Body of pancreas (tissue), 4 donors: ENCODE data around the gene DLG2.

Experiments used
- CTCF ChIP-seq, 7 experiments: fragments of 450-650 bp in 4 of 7; fragments of 200-600 bp in 3 of 7; sonication (generic) in 3 of 7; IDR thresholded peaks; one replicate each; pipeline ENCODE4 v1.5.1; 2016 to 2019; ENCODE audit warnings: antibody characterized with exemption in 7 of 7
- POLR2A ChIP-seq, 3 donors: fragments of 450-650 bp; IDR thresholded peaks; one replicate each; pipeline ENCODE4 v1.6.1; 2016; ENCODE audit warnings: antibody characterized with exemption in 3 of 3, mild to moderate bottlenecking in 2 of 3

GRCh38 chr11:85531191-85531897 lies 95.8 kb downstream of the DLG2 start:
- TF ChIP-seq CTCF (IDR thresholded peaks at IDR 0.05) (no peak), POLR2A (IDR thresholded peaks at IDR 0.05) (no peak)
